Measurements from ENCODE around the gene FOXN1.
"Not testable (repeated sequence)": the region's sequence is repeated elsewhere in the genome, so short reads cannot be mapped to it uniquely, and the experiment has no call there.

Gene FOXN1, protein sequence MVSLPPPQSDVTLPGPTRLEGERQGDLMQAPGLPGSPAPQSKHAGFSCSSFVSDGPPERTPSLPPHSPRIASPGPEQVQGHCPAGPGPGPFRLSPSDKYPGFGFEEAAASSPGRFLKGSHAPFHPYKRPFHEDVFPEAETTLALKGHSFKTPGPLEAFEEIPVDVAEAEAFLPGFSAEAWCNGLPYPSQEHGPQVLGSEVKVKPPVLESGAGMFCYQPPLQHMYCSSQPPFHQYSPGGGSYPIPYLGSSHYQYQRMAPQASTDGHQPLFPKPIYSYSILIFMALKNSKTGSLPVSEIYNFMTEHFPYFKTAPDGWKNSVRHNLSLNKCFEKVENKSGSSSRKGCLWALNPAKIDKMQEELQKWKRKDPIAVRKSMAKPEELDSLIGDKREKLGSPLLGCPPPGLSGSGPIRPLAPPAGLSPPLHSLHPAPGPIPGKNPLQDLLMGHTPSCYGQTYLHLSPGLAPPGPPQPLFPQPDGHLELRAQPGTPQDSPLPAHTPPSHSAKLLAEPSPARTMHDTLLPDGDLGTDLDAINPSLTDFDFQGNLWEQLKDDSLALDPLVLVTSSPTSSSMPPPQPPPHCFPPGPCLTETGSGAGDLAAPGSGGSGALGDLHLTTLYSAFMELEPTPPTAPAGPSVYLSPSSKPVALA

DNA sequence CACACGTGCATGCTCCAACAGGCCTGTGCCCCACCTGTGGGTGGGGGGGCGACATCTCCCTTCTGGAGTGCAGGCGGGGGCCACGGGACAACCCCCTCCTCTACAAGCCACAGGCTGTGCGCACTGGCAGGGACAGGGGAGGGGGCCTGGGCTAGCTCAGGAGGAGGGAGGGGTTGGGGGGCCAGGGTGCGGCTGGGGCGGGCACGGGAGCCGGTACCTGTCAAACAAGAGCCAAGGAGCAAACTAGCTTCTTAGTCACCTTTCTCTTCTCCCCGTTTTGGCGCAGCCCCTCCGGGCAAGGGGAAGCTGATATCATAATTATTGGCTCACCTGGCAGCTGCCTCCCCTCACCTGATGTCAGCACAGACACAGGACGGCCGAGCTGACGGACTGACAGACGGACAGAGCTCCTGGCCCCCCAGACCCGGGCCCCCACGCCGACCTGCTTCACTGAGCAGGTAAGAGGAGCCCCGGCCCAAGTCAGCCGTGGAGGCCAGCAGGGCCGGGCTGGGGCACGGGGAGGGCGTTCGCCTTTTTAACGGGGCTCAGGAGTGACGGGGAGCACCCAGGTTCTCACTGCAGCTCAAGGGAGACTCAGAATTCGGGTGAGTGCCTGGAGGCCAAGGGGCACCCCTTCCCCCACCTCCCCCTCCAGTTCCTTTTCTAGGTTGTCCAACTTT, at the start of gene FOXN1:
Gene FOXN1, plus strand, starts transcription at position 363 of the 680 bp plus-strand sequence. CDS start 17,622 bp downstream, outside the sequence.
- DNase-seq: no peak

DNA sequence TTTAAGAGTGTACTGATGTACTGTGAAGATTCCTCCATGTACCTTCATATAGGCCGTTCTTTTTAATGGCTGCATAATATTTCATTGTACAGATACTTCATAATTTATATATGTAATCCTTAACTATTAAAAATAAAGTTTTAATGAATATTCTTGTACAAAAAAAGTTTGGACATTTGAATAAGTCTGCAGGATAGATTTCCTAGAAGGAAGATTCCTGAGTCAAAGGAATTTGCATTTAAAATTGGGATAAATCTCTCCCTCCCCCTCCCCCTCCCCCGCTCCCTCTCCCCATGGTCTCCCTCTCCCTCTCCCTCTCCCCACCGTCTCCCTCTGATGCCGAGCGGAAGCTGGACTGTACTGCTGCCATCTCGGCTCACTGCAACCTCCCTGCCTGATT, 48.3 kb upstream of the FOXN1 start:
- DNase-seq: no peak

DNA sequence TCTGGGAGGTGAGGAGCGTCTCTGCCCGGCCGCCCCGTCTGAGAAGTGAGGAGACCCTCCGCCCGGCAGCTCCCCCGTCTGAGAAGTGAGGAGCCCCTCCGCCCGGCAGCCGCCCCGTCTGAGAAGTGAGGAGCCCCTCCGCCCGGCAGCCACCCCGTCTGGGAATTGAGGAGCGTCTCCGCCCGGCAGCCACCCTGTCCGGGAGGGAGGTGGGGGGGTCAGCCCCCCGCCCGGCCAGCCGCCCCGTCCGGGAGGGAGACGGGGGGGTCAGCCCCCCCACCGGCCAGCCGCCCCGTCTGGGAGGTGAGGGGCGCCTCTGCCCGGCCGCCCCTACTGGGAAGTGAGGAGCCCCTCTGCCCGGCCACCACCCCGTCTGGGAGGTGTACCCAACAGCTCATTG, 47.3 kb upstream of the FOXN1 start:
- not testable (repeated sequence) for DNase-seq

DNA sequence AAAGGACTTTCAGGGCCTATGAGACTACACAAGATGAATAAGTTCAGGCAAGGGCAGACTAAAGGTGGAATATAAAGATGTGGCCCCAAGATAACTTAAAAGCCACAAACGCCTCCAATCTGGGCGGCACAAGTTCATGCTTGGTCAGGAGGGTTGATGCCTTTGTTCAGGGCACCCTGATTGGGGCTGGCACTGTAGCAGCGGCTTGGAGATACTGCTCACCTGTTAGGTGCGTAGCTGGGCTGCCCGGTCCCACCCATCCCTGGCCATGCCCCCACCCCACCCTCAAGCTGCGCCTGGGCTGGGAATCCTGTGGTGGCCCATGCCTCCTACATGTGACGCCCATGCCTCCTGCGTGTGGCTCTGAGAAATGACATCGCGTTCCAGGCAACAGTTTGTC, 45.2 kb upstream of the FOXN1 start:
- DNase-seq: no peak

DNA sequence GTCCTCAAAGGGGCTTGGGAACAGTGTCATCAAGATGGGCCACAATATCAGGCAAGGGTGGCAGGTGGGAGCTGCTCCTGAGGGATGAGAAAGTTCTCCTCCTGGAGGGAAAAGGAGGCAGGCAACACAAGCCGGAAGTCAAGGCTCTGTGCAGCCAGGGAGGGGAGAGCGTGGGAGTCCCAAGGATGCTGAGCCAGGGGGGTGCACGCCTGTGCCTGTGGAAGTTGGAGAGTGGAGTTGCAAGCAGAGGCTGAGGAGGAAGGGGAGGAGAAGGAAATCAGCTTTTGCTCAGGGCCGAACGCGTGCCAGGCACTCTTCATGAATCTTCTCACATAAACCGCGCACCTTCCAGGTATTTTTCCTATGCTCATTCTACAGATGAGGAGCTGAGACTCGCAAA, 40.1 kb upstream of the FOXN1 start:
- no peak for DNase-seq

DNA sequence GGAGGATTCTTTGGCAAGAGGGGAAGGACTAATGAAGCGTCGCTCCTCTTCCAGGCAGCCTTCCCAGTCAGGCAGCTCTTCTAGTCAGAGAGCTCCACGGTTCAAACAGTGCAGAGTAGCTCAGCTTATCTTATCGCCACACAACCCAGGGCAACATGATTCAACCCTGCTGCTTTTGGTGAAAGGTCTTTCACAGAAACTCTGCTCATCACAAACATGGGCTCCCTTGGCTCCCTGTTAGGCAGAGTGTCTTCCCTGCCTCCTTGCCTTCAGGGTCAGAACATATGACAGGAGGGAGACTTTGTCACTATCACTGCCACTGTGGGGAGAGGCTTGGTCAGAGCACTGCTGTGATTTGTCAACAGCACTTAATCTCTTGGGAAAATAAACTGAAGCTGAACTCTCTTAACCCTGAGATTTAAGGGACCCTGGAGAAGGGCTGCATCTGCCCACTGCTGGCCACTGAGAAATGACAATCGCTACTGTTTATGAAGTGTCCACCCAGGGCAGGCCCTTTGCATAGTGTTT, 39.6 kb upstream of the FOXN1 start:
- DNase-seq: peak; percentile 91

DNA sequence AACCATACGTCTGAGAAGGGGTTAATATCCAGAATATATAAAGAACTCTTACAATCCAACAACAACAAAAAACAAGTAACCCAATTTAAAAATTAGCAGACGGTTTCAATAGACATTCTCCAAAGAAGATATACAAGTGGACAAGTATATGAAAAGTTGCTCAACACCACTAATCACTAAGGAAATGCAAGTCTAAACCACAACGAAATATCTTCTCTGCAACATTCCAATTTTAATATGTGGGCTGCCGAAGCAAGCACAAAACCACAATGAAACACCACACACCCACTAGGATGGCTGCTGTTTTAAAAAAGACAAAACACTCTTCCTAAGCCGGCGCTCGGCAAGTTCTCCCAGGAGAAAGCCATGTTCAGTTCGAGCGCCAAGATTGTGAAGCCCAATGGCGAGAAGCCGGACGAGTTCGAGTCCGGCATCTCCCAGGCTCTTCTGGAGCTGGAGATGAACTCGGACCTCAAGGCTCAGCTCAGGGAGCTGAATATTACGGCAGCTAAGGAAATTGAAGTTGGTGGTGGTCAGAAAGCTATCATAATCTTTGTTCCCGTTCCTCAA, 38.6 kb upstream of the FOXN1 start:
- DNase-seq: peak; percentile 83

DNA sequence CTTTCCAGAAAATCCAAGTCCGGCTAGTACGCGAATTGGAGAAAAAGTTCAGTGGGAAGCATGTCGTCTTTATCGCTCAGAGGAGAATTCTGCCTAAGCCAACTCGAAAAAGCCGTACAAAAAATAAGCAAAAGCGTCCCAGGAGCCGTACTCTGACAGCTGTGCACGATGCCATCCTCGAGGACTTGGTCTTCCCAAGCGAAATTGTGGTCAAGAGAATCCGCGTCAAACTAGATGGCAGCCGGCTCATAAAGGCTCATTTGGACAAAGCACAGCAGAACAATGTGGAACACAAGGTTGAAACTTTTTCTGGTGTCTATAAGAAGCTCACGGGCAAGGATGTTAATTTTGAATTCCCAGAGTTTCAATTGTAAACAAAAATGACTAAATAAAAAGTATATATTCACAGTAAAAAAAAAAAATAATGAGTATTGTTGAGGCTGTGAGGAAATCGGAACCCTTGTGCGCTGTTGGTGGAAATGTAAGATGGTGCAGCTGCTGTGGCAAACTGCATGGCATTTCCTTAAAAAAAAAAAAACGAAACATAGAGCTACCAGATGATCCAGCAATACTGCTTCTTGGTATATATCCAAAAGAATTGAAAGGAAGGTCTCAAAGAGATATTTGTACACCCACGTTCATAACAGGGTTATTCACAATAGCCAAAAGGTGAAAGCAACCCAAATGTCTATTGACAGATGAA, 38.0 kb upstream of the FOXN1 start:
- not testable (repeated sequence) for DNase-seq

DNA sequence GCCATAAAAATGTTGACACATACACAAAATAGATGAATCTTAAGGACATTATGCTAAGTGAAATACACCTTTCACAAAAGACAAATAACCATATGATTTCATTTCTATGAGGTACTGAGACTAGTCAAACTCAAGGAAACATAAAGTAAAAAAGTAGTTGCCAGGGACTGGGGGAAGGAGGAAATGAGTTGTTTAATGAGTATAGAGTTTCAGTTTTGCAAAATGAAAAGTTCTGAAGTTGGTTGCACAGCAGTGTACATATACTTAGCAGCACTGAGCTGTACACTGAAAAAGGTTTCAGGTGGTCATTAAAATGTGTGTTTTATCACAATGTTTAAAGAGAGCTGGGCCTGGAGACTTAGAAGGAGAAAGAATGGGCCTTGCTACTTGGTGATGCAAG, 37.4 kb upstream of the FOXN1 start:
- no peak for DNase-seq

DNA sequence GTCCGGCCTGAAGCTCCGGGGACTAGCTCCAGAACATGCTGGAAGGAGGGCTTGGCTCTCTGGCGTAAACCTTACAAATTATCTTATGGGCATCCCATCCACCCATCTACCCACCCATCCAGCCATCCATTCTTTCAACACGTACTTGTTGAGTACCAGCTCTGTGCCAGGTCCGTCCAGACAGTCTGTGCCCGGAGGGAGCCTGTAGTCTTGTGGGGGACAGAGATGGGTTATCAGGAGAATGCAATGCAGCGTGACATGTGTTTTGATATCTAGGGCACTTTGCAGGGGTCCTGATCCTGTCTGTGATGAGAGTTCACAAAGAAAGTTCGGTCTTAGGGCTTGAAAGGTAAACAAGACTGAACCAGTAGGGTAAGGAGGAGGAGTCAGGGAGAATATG, 36.8 kb upstream of the FOXN1 start:
- no peak for DNase-seq

DNA sequence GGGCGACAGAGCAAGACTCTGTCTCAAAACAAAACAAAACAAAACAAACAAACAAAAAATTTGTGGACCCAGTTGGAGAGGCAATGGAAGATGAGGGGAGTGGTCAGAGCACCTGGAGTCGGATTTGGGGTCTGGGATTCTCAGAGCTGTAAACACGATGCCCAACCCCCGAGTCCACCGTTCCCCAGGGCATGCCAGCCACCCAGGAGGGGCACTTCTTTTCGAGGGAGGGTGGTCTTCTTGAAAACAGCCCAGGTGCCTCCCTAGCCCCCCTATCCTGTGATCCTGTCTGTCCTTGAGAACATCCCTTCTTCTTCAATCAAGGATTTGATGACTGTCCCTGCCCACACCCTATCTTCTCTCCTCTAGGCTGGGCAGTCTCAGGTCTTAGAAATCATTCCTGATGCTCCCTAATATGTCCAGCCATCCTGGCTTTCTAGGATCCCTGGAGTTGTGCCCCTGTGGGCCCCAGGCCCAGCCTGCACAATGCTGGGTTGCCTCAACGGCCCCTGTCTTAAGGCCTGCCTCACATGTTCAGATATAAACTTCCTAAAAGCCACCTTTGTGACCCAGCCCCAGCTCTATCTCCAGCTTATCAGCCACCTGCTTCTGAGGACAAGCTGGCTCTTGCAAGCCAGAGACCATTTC, 35.8 kb upstream of the FOXN1 start:
- no peak for DNase-seq

DNA sequence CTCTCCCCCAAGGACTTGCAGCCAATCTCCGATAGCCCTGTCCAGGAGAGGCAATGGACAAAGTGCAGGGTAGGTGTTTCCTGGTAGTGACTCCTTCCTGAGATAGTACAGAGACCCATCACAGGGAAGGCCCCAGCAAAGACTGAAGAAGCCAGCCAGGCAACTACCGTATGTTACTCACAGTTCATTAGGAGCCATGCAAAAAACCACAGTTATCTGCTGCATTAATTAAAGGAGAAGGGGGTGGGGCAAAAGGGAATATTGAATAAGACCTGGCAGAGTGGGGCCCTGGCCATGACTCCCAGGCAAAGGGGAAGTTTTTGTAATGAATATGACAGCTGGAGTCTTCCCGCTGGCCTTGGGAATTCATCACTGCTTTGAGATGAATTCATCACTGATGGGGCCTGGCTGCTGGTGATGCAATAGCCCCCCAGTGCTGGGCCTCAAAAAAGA, 35.2 kb upstream of the FOXN1 start:
- peak; percentile 48 for DNase-seq

DNA sequence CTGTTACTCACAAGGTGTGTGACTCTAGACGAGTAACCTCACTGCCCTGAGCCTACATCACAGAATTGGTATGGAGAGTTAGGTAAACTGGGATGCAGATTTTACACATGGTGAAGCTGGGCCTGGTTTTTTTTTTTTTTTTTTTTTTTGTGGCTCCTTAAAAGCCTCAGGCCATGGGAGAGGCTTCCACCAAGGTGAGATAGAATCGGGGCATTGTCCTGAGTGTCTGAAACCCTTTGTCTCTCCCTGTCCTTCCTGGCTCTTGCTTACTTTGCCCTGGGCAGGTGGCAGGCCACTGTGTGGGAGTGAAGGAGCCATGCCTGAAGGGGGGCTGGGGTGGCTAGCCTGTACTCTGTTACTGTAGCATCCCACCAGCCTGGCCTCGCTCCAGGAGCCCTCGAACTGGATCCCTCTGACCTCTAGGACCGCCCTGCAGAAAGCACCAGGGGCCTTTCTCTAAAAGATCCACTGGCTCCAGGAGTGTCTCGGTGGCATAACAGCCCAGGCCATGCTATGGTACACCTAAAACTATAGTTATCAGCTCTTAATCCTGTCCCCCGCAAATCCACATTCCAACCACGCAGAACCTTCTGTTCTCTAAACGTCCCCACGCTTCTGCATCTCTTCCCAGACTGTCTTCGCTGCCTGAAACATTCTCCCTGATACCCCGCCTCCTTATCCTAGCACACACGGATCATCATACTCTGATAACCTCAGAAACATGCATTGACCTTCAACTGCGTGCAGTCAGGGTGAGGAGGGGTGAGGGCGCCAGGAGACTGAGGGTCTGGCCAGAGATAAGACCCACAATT, 34.4 kb upstream of the FOXN1 start:
- no peak for DNase-seq

DNA sequence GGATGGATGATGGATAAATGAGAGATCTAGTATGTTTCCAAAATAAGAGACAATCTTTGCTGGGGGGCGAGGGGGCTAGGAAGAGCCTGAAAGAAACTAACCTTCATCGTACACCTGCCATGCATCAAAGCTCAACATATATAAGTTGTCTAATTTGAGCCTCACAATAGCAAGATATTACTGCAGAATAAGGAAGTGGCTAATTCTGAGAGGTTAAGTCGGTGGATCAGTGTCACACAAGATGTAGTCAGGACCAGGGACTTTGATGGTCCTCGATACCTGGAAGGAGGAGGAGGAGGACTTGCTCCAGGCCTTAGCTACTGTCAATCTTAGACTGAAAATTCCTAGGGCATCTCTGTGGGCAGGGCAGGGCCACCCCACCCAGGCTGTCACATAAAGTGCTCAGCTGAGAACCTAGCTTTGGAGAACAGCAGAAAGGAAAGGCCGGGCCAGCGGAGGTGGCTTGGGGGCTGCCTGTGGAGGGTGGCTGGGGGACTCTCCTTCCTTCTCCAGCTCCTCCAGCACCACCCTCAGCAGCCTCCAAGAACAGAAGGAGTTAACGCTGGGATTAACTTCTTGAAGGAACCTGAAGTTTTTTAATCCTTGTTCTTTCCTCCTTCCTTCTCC, 33.2 kb upstream of the FOXN1 start:
- DNase-seq: no peak

DNA sequence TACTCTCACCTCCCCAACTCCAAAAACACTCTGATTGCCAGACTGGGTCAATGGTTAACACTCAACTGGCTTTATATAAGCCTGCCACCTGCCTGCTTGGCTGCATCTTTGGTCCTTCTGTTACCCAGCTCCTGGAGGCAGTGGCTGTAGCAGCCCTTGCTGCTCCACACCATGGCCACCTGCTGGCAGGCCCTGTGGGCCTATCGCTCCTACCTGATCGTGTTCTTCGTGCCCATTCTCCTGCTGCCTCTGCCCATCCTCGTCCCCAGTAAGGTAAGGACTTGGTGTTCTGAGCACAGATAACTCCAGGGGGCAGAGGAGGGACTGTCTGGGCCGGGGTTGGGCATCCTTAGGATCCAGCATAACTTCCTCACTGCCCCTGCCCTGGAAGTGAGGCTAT, 32.6 kb upstream of the FOXN1 start, which contains the start of gene SLC13A2:
Gene SLC13A2, plus strand, starts transcription at position 103 of the 400 bp plus-strand sequence. Its CDS starts 69 bp downstream, at position 172.
- DNase-seq: no peak

DNA sequence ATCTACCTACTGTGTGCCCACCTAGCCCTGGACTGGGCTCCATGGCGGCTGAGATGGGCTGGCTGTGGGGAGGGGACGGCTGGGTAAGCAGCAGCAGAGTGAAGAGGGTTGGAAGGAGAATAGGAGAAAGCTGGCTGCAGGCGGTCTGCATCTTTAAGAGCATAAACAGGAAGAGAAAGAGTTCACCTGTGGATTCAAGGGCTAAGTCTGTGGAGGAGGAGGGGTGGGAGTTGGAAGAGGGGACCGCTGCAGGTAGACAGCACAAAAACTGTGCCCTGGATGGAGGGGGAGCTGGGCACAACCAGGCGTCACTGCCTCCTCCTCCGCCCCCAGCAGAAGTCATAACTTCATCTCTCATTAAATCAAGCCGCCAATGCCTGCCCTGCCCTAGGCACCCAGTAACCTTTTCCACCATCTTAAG, 32.0 kb upstream of the FOXN1 start:
- DNase-seq: no peak

DNA sequence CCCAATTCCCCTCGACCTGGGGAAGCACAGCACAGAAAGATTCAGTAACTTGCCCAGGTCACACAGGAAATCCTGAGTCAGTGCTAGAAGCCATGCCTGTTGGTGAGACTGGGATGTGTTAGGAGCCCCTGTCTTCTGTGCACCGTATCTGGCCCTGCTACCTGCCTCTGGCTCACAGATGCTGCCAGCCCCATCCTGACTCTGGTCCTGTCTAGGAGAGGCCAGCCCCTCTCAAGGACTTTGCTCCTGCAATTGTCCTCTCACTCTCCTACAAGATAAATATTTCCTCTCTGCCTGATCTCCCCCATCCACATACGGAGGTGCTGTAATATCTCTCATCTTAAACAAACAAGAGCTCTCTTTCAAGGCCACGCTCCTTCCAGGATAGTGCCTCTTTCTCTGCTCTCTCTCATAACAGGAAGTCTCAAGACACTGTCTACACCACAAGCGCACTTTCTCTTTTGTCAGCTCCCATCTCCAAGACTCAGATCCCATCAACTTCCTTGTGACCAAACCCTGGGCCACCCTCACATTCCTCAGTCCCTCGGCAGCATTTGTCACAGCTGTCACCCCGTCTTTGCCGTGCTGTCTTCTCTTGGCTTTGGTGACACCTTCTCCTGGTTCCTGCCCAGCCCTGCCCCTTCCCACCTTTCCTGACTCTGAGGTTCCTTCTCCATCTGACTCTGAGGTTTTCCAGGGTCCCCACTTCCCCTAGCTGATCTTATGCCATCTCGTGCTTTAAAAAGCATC, 30.8 kb upstream of the FOXN1 start:
- DNase-seq: no peak

DNA sequence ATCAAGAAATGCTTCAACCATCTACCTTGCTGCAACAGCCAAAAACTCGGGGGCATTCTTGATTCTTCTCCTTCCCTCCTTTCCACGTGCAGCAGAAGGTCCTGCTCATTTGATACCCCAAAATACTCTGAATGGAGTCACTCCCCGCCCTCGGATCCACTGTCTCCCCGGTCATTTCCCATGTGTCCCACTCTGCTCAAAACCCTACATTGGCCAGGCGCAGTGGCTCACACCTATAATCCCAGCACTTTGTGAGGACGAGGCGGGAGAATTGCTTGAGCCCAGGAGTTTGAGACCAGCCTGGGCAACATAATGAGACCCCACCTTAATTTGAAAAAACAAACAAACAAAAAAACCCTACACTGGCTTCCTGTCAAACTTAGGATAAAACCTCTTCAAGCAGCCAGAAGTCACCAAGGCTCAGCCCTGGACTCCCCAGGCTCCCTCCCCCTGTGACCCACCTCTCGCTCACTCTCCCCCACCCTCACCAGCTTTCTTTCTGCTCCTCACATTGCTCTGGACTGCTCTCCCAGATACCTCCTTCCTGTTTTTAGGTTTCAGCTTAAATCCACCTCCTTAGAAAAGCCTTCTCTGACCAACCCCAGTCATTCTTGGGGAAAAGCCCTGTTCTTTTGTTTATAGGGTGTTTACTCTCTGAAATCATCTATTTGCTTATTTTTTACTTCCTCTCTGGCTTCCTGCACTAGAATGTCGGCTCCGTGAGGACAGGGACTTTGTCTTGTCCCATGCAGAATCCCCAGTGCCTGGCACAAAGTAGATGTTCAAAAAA, 29.9 kb upstream of the FOXN1 start:
- no peak for DNase-seq

DNA sequence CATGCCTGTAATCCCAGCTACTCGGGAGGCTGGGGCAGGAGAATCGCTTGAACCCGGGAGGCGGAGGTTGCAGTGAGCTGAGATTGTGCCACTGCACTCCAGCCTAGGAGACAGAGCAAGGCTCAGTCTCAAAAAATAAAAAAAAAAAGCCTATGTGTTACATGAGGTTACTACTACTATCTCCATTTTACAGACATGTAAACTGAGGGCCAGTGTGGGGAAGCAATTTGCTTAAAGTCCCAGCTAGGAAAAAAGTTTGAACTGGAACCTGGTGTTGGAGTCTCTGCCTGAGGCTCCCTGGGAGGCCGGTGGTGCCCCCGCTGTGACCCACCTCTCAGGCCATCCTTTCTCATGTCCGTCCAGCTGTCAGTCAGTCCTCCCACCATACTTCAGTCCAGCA, 28.2 kb upstream of the FOXN1 start:
- no peak for DNase-seq
